ENCODE data around the gene FCN2.

Gene FCN2

GRCh38 chr9:134913041-134913712 lies 32.6 kb downstream of the FCN2 start:
- DNase-seq, result no peak

GRCh38 chr9:134913713-134914500 lies 33.3 kb downstream of the FCN2 start:
- DNase-seq, result no peak

- DNase-seq, result no peak
These were observed 33.9 kb downstream of the FCN2 start for GRCh38 chr9:134914501-134914834.

GRCh38 chr9:134915046-134915985 lies 34.7 kb downstream of the FCN2 start:
- no peak for DNase-seq

GRCh38 chr9:134916161-134916665 lies 35.6 kb downstream of the FCN2 start:
- no peak for DNase-seq

GRCh38 chr9:134917431-134918373 lies 37.1 kb downstream of the FCN2 start, which contains the start of gene FCN1:
FCN1 (minus strand) TSS chr9:134917912; CDS start chr9:134917871, 41 bp downstream.
- no peak for DNase-seq

- DNase-seq, result no peak
These were observed 38.0 kb downstream of the FCN2 start for GRCh38 chr9:134918646-134919045.

GRCh38 chr9:134919303-134919702 lies 38.7 kb downstream of the FCN2 start:
- DNase-seq, result no peak

- DNase-seq, result no peak
These were observed 41.7 kb downstream of the FCN2 start for GRCh38 chr9:134922066-134922931.

- no peak for DNase-seq
These were observed 42.3 kb downstream of the FCN2 start for GRCh38 chr9:134922932-134923240.

GRCh38 chr9:134923466-134923865 lies 42.9 kb downstream of the FCN2 start:
- DNase-seq, result no peak

GRCh38 chr9:134925011-134925511 lies 44.5 kb downstream of the FCN2 start:
- no peak for DNase-seq

- DNase-seq, result no peak
These were observed 48.0 kb downstream of the FCN2 start for GRCh38 chr9:134928436-134929192.

- DNase-seq, result no peak
These were observed 48.9 kb downstream of the FCN2 start for GRCh38 chr9:134929193-134930158.

GRCh38 chr9:134930398-134930797 lies 49.8 kb downstream of the FCN2 start:
- DNase-seq, result no peak

GRCh38 chr9:134932171-134932570 lies 51.6 kb downstream of the FCN2 start:
- no peak for DNase-seq

- DNase-seq, result no peak
These were observed 52.0 kb downstream of the FCN2 start for GRCh38 chr9:134932606-134933005.

- no peak for DNase-seq
These were observed 52.6 kb downstream of the FCN2 start for GRCh38 chr9:134933076-134933659.
